Measurements from ENCODE around the gene MRPL18. TPM values are rescaled to one million over a fixed set of nuclear protein-coding genes. Genes with fewer than 3 reads are reported as not detected.

MRPL18 gene
- total RNA-seq, 1 experiment from 2014 or later, result 108 TPM

- intact Hi-C loops (cut with micrococcal nuclease), result no loop called here
- Mint-ChIP-seq H3K4me3 (ENCODE audit: unreplicated experiment) (no peak overlapping the region), H3K27me3 (ENCODE audit: insufficient read depth, unreplicated experiment) (no peaks in the 10 kb centered on the region), H3K4me1 (ENCODE audit: insufficient read depth, unreplicated experiment) (peaks cover 7% of the 10 kb centered on the region), H3K36me3 (ENCODE audit: insufficient read depth, unreplicated experiment) (peaks cover 97% of the 10 kb centered on the region), H3K27ac (ENCODE audit: low read depth, unreplicated experiment) (no peak overlapping the region), H3K9me3 (ENCODE audit: unreplicated experiment) (no peaks in the 10 kb centered on the region)
- no TSS peak for BruUV-seq (replicated peaks)
- ChIA-PET CTCF (no interaction called here), POLR2A (interaction anchor here (1.1 to 5.5 kb wide), 3 partner anchors 10 to 51 kb away, joined by 4 to 33 read pairs (median 6); partner anchors contain the start of genes MRPL18, TCP1 and WTAP)
- no peak for TF ChIP-seq CTCF (IDR thresholded peaks at IDR 0.05; ENCODE audit: unreplicated experiment)
- DNase-seq (ENCODE audit: unreplicated experiment), result no peak
Observed at GRCh38 chr6:159777240-159777904, 12.9 kb upstream of the MRPL18 start.

GRCh38 chr6:159778131-159778530, 12.1 kb upstream of the MRPL18 start:
- H3K36me3 Mint-ChIP-seq (ENCODE audit: insufficient read depth, unreplicated experiment), result peaks cover 97% of the 10 kb centered on the region
- CTCF ChIA-PET, result no interaction called here
- TF ChIP-seq CTCF (IDR thresholded peaks at IDR 0.05; ENCODE audit: unreplicated experiment), result no peak
- intact Hi-C loops (cut with micrococcal nuclease), result no loop called here
- peak overlapping the region; percentile 18 for H3K27ac Mint-ChIP-seq (ENCODE audit: low read depth, unreplicated experiment)
- H3K27me3 Mint-ChIP-seq (ENCODE audit: insufficient read depth, unreplicated experiment), result no peaks in the 10 kb centered on the region
- no peaks in the 10 kb centered on the region for H3K9me3 Mint-ChIP-seq (ENCODE audit: unreplicated experiment)
- no TSS peak for BruUV-seq (replicated peaks)
- H3K4me3 Mint-ChIP-seq (ENCODE audit: unreplicated experiment), result no peak overlapping the region
- DNase-seq (ENCODE audit: unreplicated experiment), result no peak
- peaks cover 14% of the 10 kb centered on the region for H3K4me1 Mint-ChIP-seq (ENCODE audit: insufficient read depth, unreplicated experiment)
- POLR2A ChIA-PET, result interaction anchor here (0.6 to 5.5 kb wide), 4 partner anchors 12 to 51 kb away, joined by 3 to 33 read pairs (median 4); partner anchors contain the start of genes MRPL18, TCP1 and WTAP

DNA sequence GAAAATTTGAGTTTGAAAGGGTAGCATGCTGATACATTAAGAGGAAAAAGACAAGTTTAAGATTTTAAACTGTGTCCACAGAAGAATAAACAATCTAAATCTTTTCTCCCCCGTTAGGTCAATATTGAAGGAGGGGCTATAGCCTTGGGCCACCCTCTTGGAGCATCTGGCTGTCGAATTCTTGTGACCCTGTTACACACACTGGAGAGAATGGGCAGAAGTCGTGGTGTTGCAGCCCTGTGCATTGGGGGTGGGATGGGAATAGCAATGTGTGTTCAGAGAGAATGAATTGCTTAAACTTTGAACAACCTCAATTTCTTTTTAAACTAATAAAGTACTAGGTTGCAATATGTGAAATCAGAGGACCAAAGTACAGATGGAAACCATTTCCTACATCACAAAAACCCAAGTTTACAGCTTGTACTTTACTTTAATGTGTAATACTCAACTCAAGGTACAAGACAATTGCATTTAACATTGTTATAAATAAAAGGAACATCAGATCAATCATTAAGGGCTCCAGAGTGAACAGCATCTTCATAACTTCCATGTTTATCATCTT, 11.6 kb upstream of the MRPL18 start:
- no peaks in the 10 kb centered on the region for H3K9me3 Mint-ChIP-seq (ENCODE audit: unreplicated experiment)
- intact Hi-C loops (cut with micrococcal nuclease), result no loop called here
- BruUV-seq (replicated peaks), result TSS peak; percentile 49
- H3K36me3 Mint-ChIP-seq (ENCODE audit: insufficient read depth, unreplicated experiment), result peaks cover 97% of the 10 kb centered on the region
- POLR2A ChIA-PET, result interaction anchor here (0.6 to 5.5 kb wide), 5 partner anchors 8 to 52 kb away, joined by 3 to 33 read pairs (median 4); partner anchors contain the start of genes MRPL18, TCP1 and WTAP
- no peak for DNase-seq (ENCODE audit: unreplicated experiment)
- H3K27ac Mint-ChIP-seq (ENCODE audit: low read depth, unreplicated experiment), result peak overlapping the region; percentile 18
- H3K4me3 Mint-ChIP-seq (ENCODE audit: unreplicated experiment), result no peak overlapping the region
- H3K4me1 Mint-ChIP-seq (ENCODE audit: insufficient read depth, unreplicated experiment), result peaks cover 15% of the 10 kb centered on the region
- CTCF ChIA-PET, result no interaction called here
- no peak for TF ChIP-seq CTCF (IDR thresholded peaks at IDR 0.05; ENCODE audit: unreplicated experiment)
- no peaks in the 10 kb centered on the region for H3K27me3 Mint-ChIP-seq (ENCODE audit: insufficient read depth, unreplicated experiment)

DNA sequence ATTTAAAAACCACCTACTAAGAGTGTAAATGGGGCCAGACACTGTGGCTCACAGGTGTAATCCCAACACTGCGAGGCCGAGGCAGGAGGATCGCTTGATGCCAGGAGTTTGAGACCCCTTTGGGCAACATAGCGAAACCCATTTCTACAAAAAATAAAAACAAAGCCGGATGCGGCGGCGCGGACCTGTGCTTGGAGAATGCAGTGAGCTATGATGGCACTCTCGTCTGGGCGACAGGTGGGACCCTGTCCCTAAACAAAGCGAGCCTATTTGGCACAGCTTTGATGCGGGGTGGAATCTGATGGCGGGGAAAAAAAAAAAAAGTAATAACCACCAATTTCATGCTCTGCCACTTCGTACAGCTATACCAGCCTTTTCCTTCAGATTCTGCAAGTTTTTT, 2.0 kb upstream of the MRPL18 start:
- TF ChIP-seq CTCF (IDR thresholded peaks at IDR 0.05; ENCODE audit: unreplicated experiment), result no peak
- ChIA-PET CTCF (interaction anchor here (0.6 to 1.4 kb wide), 6 partner anchors 65 to 355 kb away, joined by 3 to 5 read pairs (median 5); no protein-coding TSS in a partner anchor), POLR2A (interaction anchor here (0.6 to 8.8 kb wide), 19 partner anchors 8 to 1613 kb away, joined by 3 to 198 read pairs (median 8); partner anchors contain the start of genes ACAT2, PNLDC1, SOD2 and WTAP)
- intact Hi-C loops (cut with micrococcal nuclease), result loop anchor here (5.0 kb wide), 1 partner anchor 254 kb away; no protein-coding TSS in a partner anchor
- Mint-ChIP-seq H3K36me3 (ENCODE audit: insufficient read depth, unreplicated experiment) (peaks cover 81% of the 10 kb centered on the region), H3K27ac (ENCODE audit: low read depth, unreplicated experiment) (peak overlapping the region; percentile 98), H3K4me3 (ENCODE audit: unreplicated experiment) (peak overlapping the region; percentile 99), H3K9me3 (ENCODE audit: unreplicated experiment) (no peaks in the 10 kb centered on the region), H3K27me3 (ENCODE audit: insufficient read depth, unreplicated experiment) (no peaks in the 10 kb centered on the region), H3K4me1 (ENCODE audit: insufficient read depth, unreplicated experiment) (peaks cover 27% of the 10 kb centered on the region)
- no peak for DNase-seq (ENCODE audit: unreplicated experiment)
- no TSS peak for BruUV-seq (replicated peaks)

Measured in MCF 10A (cell line).